ENCODE measurements around the gene ASIP. TPM values are rescaled to one million over a fixed set of nuclear protein-coding genes. Genes with fewer than 3 reads are reported as not detected.

The ASIP gene
- total and polyA plus RNA-seq, 2 of the 13 experiments (the other 11 are each of a cell fraction or from before 2014, with no cell fraction given): not detected

DNA sequence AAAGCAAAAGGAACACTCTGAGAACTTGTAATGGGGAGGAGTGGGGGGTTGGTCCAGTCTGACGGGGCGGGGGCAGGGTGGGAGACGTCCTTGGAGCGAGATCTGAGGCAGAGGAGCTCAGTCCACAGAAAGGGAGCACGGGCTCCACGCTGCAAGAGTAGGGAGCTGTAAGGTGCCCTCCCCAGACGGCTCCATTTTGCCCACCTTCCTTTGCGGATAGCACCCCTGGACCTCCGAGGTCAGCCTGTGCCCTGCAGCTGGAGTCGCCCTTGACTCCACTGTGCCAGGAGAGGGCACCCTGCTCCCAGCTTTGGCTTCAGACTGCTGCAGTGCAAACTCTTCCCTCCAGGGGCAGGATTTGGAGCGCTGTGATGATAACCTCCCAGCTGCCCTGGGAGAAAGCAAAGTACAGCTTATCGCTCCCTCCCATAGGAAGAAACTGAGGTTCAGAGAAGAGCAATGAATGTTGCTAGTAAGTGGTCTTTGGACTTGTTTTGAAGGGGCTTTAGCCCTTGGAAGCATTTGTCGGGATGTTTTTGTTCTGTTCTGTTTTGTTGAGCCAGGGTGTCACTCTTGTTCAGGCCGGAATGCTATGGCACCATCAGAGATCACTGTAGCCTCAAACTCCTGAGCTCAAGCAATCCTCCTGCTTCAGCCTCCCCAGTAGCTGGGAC lies 71.5 kb downstream of the ASIP start (continued):
- TF ChIP-seq, protein P1, sequence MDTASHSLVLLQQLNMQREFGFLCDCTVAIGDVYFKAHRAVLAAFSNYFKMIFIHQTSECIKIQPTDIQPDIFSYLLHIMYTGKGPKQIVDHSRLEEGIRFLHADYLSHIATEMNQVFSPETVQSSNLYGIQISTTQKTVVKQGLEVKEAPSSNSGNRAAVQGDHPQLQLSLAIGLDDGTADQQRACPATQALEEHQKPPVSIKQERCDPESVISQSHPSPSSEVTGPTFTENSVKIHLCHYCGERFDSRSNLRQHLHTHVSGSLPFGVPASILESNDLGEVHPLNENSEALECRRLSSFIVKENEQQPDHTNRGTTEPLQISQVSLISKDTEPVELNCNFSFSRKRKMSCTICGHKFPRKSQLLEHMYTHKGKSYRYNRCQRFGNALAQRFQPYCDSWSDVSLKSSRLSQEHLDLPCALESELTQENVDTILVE (CRISPR knock-in tag; IDR thresholded peaks at IDR 0.05): peak; percentile 94
- TF ChIP-seq TOE1 (CRISPR knock-in tag; IDR thresholded peaks at IDR 0.05): peak; percentile 80; the same call in 1 of the 2 replicates
- no peak for TF ChIP-seq TBX3 (IDR thresholded peaks at IDR 0.05; ENCODE audit: borderline replicate concordance)
- no peak for TF ChIP-seq HIVEP1 (CRISPR knock-in tag; IDR thresholded peaks at IDR 0.05)
- TF ChIP-seq ZNF253 (CRISPR knock-in tag; IDR thresholded peaks at IDR 0.05; ENCODE audit: borderline replicate concordance): no peak
- no peak for TF ChIP-seq ZZZ3 (CRISPR knock-in tag; IDR thresholded peaks at IDR 0.05; ENCODE audit: borderline replicate concordance)
- 0 out of 2 replicates have a peak, but pooled peaks have one; percentile 67 for TF ChIP-seq ZNF564 (CRISPR knock-in tag; IDR thresholded peaks at IDR 0.05)
- TF ChIP-seq PHF21A (CRISPR knock-in tag; IDR thresholded peaks at IDR 0.05): peak; percentile 89
- TF ChIP-seq SMAD3 (CRISPR knock-in tag; IDR thresholded peaks at IDR 0.05): peak; percentile 97
- TF ChIP-seq, protein P2, sequence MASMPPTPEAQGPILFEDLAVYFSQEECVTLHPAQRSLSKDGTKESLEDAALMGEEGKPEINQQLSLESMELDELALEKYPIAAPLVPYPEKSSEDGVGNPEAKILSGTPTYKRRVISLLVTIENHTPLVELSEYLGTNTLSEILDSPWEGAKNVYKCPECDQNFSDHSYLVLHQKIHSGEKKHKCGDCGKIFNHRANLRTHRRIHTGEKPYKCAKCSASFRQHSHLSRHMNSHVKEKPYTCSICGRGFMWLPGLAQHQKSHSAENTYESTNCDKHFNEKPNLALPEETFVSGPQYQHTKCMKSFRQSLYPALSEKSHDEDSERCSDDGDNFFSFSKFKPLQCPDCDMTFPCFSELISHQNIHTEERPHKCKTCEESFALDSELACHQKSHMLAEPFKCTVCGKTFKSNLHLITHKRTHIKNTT (CRISPR knock-in tag; IDR thresholded peaks at IDR 0.05): no peak
- TF ChIP-seq KAT2B (IDR thresholded peaks at IDR 0.05; ENCODE audit: borderline replicate concordance, low read depth, low read length): no peak
- TF ChIP-seq, protein P3, sequence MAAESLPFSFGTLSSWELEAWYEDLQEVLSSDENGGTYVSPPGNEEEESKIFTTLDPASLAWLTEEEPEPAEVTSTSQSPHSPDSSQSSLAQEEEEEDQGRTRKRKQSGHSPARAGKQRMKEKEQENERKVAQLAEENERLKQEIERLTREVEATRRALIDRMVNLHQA (CRISPR knock-in tag; IDR thresholded peaks at IDR 0.05): peak; percentile 80; the same call in 1 of the 2 replicates
- TF ChIP-seq ZSCAN31 (CRISPR knock-in tag; IDR thresholded peaks at IDR 0.05; ENCODE audit: low read depth): peak; percentile 99
- TF ChIP-seq, protein P4, sequence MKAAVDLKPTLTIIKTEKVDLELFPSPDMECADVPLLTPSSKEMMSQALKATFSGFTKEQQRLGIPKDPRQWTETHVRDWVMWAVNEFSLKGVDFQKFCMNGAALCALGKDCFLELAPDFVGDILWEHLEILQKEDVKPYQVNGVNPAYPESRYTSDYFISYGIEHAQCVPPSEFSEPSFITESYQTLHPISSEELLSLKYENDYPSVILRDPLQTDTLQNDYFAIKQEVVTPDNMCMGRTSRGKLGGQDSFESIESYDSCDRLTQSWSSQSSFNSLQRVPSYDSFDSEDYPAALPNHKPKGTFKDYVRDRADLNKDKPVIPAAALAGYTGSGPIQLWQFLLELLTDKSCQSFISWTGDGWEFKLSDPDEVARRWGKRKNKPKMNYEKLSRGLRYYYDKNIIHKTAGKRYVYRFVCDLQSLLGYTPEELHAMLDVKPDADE (CRISPR knock-in tag; IDR thresholded peaks at IDR 0.05): no peak
- TF ChIP-seq, protein P5, sequence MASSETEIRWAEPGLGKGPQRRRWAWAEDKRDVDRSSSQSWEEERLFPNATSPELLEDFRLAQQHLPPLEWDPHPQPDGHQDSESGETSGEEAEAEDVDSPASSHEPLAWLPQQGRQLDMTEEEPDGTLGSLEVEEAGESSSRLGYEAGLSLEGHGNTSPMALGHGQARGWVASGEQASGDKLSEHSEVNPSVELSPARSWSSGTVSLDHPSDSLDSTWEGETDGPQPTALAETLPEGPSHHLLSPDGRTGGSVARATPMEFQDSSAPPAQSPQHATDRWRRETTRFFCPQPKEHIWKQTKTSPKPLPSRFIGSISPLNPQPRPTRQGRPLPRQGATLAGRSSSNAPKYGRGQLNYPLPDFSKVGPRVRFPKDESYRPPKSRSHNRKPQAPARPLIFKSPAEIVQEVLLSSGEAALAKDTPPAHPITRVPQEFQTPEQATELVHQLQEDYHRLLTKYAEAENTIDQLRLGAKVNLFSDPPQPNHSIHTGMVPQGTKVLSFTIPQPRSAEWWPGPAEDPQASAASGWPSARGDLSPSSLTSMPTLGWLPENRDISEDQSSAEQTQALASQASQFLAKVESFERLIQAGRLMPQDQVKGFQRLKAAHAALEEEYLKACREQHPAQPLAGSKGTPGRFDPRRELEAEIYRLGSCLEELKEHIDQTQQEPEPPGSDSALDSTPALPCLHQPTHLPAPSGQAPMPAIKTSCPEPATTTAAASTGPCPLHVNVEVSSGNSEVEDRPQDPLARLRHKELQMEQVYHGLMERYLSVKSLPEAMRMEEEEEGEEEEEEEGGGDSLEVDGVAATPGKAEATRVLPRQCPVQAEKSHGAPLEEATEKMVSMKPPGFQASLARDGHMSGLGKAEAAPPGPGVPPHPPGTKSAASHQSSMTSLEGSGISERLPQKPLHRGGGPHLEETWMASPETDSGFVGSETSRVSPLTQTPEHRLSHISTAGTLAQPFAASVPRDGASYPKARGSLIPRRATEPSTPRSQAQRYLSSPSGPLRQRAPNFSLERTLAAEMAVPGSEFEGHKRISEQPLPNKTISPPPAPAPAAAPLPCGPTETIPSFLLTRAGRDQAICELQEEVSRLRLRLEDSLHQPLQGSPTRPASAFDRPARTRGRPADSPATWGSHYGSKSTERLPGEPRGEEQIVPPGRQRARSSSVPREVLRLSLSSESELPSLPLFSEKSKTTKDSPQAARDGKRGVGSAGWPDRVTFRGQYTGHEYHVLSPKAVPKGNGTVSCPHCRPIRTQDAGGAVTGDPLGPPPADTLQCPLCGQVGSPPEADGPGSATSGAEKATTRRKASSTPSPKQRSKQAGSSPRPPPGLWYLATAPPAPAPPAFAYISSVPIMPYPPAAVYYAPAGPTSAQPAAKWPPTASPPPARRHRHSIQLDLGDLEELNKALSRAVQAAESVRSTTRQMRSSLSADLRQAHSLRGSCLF (CRISPR knock-in tag; IDR thresholded peaks at IDR 0.05; ENCODE audit: borderline replicate concordance): no peak
- peak; percentile 71 for TF ChIP-seq KLF6 (CRISPR knock-in tag; IDR thresholded peaks at IDR 0.05)
- TF ChIP-seq KDM2A (CRISPR knock-in tag; IDR thresholded peaks at IDR 0.05; ENCODE audit: borderline replicate concordance, low read depth): peak; percentile 95
- no peak for TF ChIP-seq ZNF589 (CRISPR knock-in tag; conservative IDR thresholded peaks at IDR 0.05)
- no peak for TF ChIP-seq SRY (CRISPR knock-in tag; IDR thresholded peaks at IDR 0.05)
- TF ChIP-seq ZC3H13 (CRISPR knock-in tag; IDR thresholded peaks at IDR 0.05): no peak; the same call in 1 of the 2 replicates
- TF ChIP-seq PITX1 (CRISPR knock-in tag; IDR thresholded peaks at IDR 0.05): peak; percentile 86; the same call in 1 of the 2 replicates
- 0 out of 2 replicates have a peak, but pooled peaks have one; percentile 10 for TF ChIP-seq BRD4 (CRISPR knock-in tag; IDR thresholded peaks at IDR 0.05)

Measured in HepG2 (cell line).